SK-N-SH treated with all-trans-retinoic acid at 6 μM for 48 hours (cell line): ENCODE results near the gene SORD.
"Not testable (repeated sequence)": the region's sequence is repeated elsewhere in the genome, so short reads cannot be mapped to it uniquely, and the experiment has no call there.

Source experiments
- GLIS3 ChIP-seq: fragments of 250-450 bp; sonication (Bioruptor Pico); IDR thresholded peaks from 2 replicates; pipeline ENCODE4 v1.5.0; 2020; ENCODE audit warnings: mild to moderate bottlenecking, moderate library complexity
- RARB ChIP-seq: fragments of 250-450 bp; sonication (Bioruptor Pico); IDR thresholded peaks from 2 replicates; pipeline ENCODE4 v1.8.0; 2021; ENCODE audit warnings: mild to moderate bottlenecking, moderate library complexity

GRCh38 chr15:45024649-45025048 lies 1.7 kb downstream of the SORD start:
- TF ChIP-seq GLIS3, RARB (CRISPR knock-in tag): not testable (repeated sequence)
